Endothelial cell of umbilical vein (primary cell): ENCODE results near the gene INTS1.
A peak's percentile ranks its signal among the peaks of the same experiment; 100 is the strongest.

ENCODE experiments used
- EZH2 ChIP-seq: IDR thresholded peaks from 2 replicates; pipeline ENCODE4 v1.6.1; 2012; ENCODE audit warnings: borderline replicate concordance, low read depth, mild to moderate bottlenecking, moderate library complexity, low read length, inconsistent platforms; ENCODE audit not compliant: severe bottlenecking
- MYC ChIP-seq: IDR thresholded peaks from one replicate; pipeline ENCODE4 v1.6.1; 2011; ENCODE audit warnings: mild to moderate bottlenecking, low read depth, low read length
- POLR2A ChIP-seq: IDR thresholded peaks from 2 replicates; pipeline ENCODE4 v1.6.1; 2012; ENCODE audit warnings: low read depth, mild to moderate bottlenecking, control low read depth, low read length
- POLR2AphosphoS5 ChIP-seq: IDR thresholded peaks from 2 replicates; pipeline ENCODE4 v1.6.1; 2012; ENCODE audit warnings: low read depth, mild to moderate bottlenecking, control low read depth, low read length, moderate library complexity; ENCODE audit not compliant: insufficient read depth
- TF ChIP-seq, protein P1 (sequence below), 2 donors: IDR thresholded peaks; 1 replicate in 1 of 2; 2 replicates in 1 of 2; pipeline ENCODE4 v1.5.1; 2011; ENCODE audit warnings: low read length in 2 of 2, mild to moderate bottlenecking in 2 of 2, moderate library complexity in 2 of 2, control low read depth in 1 of 2, inconsistent platforms in 1 of 2, low read depth in 1 of 2; ENCODE audit not compliant: insufficient read depth in 1 of 2; ENCODE audit errors: extremely low read depth in 1 of 2
- TF ChIP-seq, protein P2 (sequence below): IDR thresholded peaks from 2 replicates; pipeline ENCODE4 v1.6.1; 2011; ENCODE audit not compliant: insufficient read depth, insufficient read length

DNA sequence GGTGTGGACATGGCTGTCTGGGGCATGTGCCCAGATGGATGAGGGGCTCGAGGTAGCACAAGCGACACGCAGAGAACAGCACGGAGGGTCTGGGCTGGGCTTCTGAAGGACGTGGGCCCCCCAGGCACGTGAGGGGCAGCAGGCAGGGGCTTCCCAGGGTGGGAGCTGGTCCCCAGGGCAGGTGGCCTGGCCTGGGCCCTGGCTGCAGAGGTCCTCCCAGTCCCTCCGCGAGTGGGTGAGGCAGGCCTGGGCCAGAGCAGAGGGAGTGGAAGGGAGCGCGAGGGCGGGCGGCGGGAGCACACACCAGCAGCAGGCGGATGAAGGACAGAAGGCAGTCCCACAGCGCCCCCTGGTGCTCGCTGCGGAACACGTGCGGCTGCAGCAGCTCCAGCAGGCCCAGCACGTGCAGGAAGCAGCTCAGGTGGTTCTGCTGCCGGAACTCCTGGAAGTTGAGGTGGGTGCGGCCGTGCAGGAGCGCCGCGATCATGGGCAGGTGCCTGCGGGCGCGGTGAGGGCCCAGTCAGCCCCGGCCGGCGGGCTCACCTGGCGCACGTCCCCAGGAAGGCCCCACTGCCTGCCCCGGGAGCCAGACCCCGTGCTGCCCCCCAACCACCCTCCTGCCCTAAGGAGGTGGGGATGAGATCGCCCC lies 30.2 kb downstream of the INTS1 start:
- TF ChIP-seq, protein P1, sequence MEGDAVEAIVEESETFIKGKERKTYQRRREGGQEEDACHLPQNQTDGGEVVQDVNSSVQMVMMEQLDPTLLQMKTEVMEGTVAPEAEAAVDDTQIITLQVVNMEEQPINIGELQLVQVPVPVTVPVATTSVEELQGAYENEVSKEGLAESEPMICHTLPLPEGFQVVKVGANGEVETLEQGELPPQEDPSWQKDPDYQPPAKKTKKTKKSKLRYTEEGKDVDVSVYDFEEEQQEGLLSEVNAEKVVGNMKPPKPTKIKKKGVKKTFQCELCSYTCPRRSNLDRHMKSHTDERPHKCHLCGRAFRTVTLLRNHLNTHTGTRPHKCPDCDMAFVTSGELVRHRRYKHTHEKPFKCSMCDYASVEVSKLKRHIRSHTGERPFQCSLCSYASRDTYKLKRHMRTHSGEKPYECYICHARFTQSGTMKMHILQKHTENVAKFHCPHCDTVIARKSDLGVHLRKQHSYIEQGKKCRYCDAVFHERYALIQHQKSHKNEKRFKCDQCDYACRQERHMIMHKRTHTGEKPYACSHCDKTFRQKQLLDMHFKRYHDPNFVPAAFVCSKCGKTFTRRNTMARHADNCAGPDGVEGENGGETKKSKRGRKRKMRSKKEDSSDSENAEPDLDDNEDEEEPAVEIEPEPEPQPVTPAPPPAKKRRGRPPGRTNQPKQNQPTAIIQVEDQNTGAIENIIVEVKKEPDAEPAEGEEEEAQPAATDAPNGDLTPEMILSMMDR (IDR thresholded peaks at IDR 0.05; ENCODE audit: extremely low read depth in 1 of 2, insufficient read depth in 1 of 2, low read depth in 1 of 2, low read length in 2 of 2): peak; percentile 91 to 97
- no peak for TF ChIP-seq EZH2
- no peak for TF ChIP-seq POLR2AphosphoS5
- no peak for TF ChIP-seq POLR2A
- TF ChIP-seq, protein P2, sequence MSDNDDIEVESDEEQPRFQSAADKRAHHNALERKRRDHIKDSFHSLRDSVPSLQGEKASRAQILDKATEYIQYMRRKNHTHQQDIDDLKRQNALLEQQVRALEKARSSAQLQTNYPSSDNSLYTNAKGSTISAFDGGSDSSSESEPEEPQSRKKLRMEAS: peak; percentile 97
- TF ChIP-seq MYC: peak; percentile 68
